HL-60/S4 (cell line): ENCODE measurements around the gene REG3G.
"Not testable (repeated sequence)": the region's sequence is repeated elsewhere in the genome, so short reads cannot be mapped to it uniquely, and the experiment has no call there.

Source experiments
- in situ Hi-C: fragments of 300-500 bp; cut with MboI; formaldehyde crosslinking; loops from 2 replicates; pipeline ENCODE4 v1.14.3; 2022; ENCODE audit warnings: low sequenced_read_pairs

The REG3G gene

GRCh38 chr2:79013629-79014028 lies 11.9 kb upstream of the REG3G start:
- in situ Hi-C loops, result no loop called here

GRCh38 chr2:79016342-79016741 lies 9.2 kb upstream of the REG3G start:
- in situ Hi-C loops, result no loop called here

DNA sequence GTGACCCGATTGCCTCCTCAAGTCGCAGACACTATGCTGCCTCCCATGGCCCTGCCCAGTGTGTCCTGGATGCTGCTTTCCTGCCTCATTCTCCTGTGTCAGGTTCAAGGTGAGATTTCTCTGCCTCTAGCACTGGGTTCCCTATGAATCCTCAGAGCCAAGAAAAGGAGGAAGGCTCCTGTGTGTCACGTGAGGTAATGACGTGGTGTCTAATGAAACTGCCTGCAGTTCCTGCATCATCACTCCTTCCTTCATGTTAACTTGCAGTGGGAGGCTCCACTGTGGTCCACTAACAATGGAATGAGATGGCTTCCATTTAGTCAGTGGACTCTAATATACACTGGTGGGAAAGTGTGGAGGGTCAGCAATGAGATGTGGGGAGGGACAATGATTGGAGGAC lies 559 bp downstream of the REG3G start:
- in situ Hi-C loops, result no loop called here

GRCh38 chr2:79039944-79040343 lies 14.4 kb downstream of the REG3G start:
- in situ Hi-C loops, result no loop called here

DNA sequence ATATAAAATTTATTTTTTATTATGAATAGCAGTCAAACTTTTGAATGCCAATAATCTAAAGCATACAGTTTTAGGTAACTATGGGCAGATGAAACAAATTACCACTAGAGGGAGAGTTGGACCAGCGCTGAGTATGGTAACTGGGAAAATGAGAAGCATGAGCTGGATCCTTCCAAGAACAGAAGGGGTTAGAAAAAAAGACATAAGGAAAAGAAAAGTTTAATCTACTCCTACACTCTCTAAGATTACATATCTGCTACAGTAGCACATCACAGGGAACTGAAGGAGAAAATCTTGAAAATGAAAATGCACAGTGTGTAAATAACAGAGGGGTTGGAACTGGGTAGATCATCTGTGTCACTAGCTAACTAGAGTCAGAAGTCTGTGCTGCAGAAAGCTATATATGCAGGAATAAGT lies 15.5 kb downstream of the REG3G start:
- in situ Hi-C loops, result no loop called here

DNA sequence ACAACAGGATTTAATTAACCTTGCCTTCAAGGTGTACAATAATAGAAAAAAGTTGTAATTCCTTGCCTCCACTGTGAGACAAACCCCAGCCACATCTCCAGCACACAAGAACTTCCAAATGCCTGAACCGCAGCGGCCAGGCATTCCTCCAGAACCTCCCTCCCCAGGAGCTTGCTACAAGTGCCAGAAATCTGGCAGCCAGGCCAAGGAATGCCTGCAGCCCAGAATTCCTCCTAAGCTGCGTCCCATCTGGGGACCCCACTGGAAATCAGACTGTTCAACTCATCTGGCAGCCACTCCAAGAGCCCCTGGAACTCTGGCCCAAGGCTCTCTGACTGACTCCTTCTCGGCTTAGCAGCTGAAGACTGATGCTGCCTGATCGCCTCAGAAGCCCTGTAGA lies 28.0 kb downstream of the REG3G start:
- in situ Hi-C loops, result not testable (repeated sequence)

DNA sequence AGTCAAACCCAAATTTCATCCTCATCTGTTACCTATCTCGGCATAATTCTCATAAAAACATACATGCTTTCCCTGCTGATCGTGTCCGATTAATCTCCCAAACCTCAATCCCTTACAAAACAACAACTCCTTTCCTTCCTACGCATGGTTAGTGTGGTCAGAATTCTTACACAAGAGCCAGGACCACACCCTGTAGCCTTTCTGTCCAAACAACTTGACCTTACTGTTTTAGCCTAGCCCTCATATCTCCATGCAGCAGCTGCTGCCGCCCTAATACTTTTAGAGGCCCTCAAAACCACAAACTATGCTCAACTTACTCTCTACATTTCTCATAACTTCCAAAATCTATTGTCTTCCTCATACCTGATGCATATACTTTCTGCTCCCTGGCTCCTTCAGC lies 29.3 kb downstream of the REG3G start:
- in situ Hi-C loops, result not testable (repeated sequence)

DNA sequence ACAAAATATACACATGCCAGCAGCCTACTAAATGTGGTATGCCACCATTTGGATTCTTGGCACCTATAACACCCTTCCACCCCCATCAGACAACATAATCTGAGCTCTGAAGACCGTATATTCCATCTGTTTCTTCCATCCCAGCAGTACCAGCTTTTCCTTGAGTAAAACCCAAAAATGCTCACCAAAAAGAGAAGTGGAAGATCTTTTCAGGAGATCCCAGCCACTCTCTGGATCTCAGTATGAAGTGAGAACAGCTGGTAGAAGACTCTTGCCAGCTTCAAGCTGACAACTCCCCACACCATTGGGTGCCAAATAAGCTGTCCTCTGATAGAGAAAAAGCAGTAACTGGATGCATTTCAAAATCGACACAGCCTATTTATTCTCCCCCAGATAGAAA lies 39.7 kb downstream of the REG3G start:
- in situ Hi-C loops, result no loop called here

DNA sequence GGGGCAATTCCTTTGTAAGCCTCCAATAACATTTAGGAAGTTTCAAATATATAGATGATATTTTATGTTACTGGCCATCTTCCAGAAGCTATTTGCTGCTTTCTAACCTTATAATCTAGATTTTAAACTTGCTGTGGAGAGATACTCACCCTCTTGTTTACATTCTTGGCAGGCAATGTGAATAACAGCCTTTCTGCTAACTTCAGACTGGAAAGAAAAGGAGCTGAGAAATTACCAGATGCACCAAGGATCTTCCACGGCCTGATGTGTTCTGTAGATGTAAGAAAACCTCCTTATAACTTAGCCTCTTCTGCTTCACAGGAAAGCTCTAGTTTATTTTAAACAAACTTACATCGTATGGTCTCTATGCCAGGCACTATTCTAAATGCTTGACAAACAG lies 45.6 kb downstream of the REG3G start:
- in situ Hi-C loops, result no loop called here
